SK-N-SH (cell line): ENCODE data around the gene C1S.

Experiments
- POLR2AphosphoS5 ChIP-seq: IDR thresholded peaks from 2 replicates; pipeline ENCODE4 v1.6.1; 2012; ENCODE audit warnings: low read depth, low read length
- TF ChIP-seq, protein P1 (sequence below): fragments of 200-600 bp; sonication (generic); IDR thresholded peaks from 2 replicates; pipeline ENCODE4 v1.6.1; 2017; ENCODE audit warnings: antibody characterized with exemption, mild to moderate bottlenecking, moderate library complexity

DNA sequence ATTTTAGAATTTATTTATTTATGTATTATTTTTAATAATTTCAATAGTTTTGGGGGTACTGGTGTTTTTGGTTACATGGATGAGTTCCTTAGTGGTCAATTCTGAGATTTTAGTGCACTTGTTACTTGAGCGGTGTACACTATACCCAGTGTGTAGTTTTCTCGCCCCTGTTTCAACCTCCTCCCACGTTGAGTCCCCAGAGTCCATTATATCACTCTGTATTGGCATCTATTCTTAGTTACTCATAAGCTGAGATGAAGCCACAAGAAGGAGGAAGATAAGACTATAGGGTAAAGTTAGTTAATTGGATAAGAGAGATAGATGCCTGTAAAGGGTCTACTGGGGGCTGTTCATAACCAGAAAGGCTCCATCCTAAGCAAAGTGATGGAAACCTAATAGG lies 4.0 kb downstream of the C1S start:
- TF ChIP-seq, protein P1, sequence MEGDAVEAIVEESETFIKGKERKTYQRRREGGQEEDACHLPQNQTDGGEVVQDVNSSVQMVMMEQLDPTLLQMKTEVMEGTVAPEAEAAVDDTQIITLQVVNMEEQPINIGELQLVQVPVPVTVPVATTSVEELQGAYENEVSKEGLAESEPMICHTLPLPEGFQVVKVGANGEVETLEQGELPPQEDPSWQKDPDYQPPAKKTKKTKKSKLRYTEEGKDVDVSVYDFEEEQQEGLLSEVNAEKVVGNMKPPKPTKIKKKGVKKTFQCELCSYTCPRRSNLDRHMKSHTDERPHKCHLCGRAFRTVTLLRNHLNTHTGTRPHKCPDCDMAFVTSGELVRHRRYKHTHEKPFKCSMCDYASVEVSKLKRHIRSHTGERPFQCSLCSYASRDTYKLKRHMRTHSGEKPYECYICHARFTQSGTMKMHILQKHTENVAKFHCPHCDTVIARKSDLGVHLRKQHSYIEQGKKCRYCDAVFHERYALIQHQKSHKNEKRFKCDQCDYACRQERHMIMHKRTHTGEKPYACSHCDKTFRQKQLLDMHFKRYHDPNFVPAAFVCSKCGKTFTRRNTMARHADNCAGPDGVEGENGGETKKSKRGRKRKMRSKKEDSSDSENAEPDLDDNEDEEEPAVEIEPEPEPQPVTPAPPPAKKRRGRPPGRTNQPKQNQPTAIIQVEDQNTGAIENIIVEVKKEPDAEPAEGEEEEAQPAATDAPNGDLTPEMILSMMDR: no peak
- TF ChIP-seq POLR2AphosphoS5: no peak
